Endothelial cell of hepatic sinusoid (primary cell): ENCODE data around the gene ZNF580.

Experiments used
- in situ Hi-C: cut with HindIII; loops from 2 replicates; pipeline ENCODE4 v1.10.0; 2017; ENCODE audit warnings: low sequenced_read_pairs

The ZNF580 gene

GRCh38 chr19:55640577-55641425 is at the start of gene ZNF580:
Gene ZNF580, plus strand, starts transcription at chr19:55641002. Its CDS starts 1,507 bp downstream, at chr19:55642509.
- in situ Hi-C loops: no loop called here

- in situ Hi-C loops: no loop called here
Observed at GRCh38 chr19:55591555-55591954, 49.2 kb upstream of the ZNF580 start.

- in situ Hi-C loops: no loop called here
Observed at GRCh38 chr19:55592391-55593090, 48.3 kb upstream of the ZNF580 start.

- in situ Hi-C loops: no loop called here
Observed at GRCh38 chr19:55593096-55593772, 47.6 kb upstream of the ZNF580 start.

GRCh38 chr19:55594996-55595545 is 45.7 kb upstream of the ZNF580 start:
- in situ Hi-C loops: no loop called here

- in situ Hi-C loops: no loop called here
Observed at GRCh38 chr19:55596304-55596703, 44.5 kb upstream of the ZNF580 start.

- in situ Hi-C loops: no loop called here
Observed at GRCh38 chr19:55597501-55597921, 43.3 kb upstream of the ZNF580 start.

- in situ Hi-C loops: no loop called here
Observed at GRCh38 chr19:55598034-55598433, 42.8 kb upstream of the ZNF580 start.

- in situ Hi-C loops: no loop called here
Observed at GRCh38 chr19:55598719-55599467, 41.9 kb upstream of the ZNF580 start.

GRCh38 chr19:55599468-55599841 is 41.3 kb upstream of the ZNF580 start, which contains the start of gene FIZ1:
Gene FIZ1, minus strand, starts transcription at chr19:55599517. Its CDS starts 1,652 bp downstream, at chr19:55597865.
- in situ Hi-C loops: no loop called here

- in situ Hi-C loops: no loop called here
Observed at GRCh38 chr19:55599842-55600661, 40.8 kb upstream of the ZNF580 start, which contains the start of gene ZNF524. Gene ZNF524, plus strand, starts transcription at chr19:55600288. Its CDS starts 1,825 bp downstream, at chr19:55602113.

- in situ Hi-C loops: no loop called here
Observed at GRCh38 chr19:55600662-55601028, 40.2 kb upstream of the ZNF580 start.

- in situ Hi-C loops: no loop called here
Observed at GRCh38 chr19:55601084-55601483, 39.7 kb upstream of the ZNF580 start.

- in situ Hi-C loops: no loop called here
Observed at GRCh38 chr19:55602104-55603001, 38.4 kb upstream of the ZNF580 start.

- in situ Hi-C loops: no loop called here
Observed at GRCh38 chr19:55603115-55603514, 37.7 kb upstream of the ZNF580 start.

- in situ Hi-C loops: no loop called here
Observed at GRCh38 chr19:55603581-55604292, 37.1 kb upstream of the ZNF580 start.

GRCh38 chr19:55605207-55605636 is 35.6 kb upstream of the ZNF580 start:
- in situ Hi-C loops: no loop called here
